ENCODE results near the gene C12orf43. TPM values are rescaled to one million over a fixed set of nuclear protein-coding genes. Genes with fewer than 3 reads are reported as not detected.
A peak's percentile ranks its signal among the peaks of the same experiment; 100 is the strongest.

The C12orf43 gene
- total RNA-seq, 1 donor from 2014 or later, result 18.0 TPM

DNA sequence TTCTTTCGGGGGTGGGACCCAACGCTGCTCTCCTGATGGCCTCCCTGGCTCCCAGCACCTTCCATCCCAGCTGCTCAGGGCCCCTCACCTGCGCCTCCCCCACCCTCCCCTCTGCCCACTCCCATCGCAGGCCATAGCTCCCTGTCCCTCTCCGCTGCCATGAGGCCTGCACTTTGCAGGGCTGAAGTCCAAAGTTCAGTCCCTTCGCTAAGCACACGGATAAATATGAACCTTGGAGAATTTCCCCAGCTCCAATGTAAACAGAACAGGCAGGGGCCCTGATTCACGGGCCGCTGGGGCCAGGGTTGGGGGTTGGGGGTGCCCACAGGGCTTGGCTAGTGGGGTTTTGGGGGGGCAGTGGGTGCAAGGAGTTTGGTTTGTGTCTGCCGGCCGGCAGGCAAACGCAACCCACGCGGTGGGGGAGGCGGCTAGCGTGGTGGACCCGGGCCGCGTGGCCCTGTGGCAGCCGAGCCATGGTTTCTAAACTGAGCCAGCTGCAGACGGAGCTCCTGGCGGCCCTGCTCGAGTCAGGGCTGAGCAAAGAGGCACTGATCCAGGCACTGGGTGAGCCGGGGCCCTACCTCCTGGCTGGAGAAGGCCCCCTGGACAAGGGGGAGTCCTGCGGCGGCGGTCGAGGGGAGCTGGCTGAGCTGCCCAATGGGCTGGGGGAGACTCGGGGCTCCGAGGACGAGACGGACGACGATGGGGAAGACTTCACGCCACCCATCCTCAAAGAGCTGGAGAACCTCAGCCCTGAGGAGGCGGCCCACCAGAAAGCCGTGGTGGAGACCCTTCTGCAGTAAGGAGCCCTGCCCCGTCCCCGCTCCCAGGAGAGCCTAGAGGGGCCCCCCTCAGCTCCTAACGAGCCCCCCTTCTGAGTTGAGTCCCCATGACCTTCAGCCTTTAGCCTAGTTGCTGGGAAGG, 37.7 kb downstream of the C12orf43 start, which contains the start of gene HNF1A:
TSS of gene HNF1A (plus strand) at position 248 of the 924 bp plus-strand sequence. CDS start at position 474, 226 bp downstream.
- no peak for DNase-seq (ENCODE audit: low spot score)

GRCh38 chr12:120977531-120978295, 38.6 kb downstream of the C12orf43 start:
- no peak for DNase-seq (ENCODE audit: low spot score)

GRCh38 chr12:120972870-120973543, 43.3 kb downstream of the C12orf43 start:
- no peak for DNase-seq (ENCODE audit: low spot score)

DNA sequence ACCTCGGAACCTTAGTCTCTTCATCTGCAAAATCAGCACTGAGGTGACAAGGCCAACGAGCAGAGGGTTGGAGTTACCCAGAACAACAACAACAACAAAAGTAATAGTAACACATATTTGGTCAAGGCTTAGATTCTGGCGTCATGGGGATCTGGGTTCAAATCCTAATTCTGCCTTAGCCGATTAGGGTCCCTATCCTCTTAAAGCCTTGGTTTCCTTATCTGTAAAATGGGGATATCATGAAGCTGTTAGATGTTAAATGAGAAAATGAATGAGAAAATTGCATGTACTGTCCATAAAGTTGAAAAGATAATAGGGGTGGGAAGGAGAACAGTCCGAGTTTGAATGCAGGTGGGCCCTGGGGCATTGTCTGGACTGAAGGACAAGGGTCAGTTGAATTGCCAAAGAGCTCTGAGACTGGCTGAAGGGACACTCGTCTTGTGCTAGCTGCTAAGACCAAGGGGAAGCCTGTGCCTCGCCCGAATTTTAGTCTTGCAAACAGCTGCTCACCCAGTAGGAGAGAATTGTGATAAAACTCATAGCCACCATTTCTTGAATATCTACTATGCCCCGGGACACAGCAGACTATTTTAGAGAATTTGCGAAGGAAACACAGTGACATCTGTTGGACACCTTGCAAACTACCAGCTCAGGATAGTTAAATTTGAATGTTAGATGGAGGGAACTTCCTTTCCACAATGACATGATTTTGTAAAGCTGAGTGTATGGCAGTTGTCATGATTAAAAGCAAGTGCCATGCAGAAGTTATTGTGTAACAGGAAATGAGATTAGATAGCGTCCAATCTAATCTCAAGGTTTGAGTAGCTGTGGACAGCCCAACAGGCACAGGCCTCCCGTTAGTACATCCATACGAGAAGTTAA, 44.7 kb downstream of the C12orf43 start:
- DNase-seq (ENCODE audit: low spot score), result no peak

GRCh38 chr12:120970310-120970709, 46.0 kb downstream of the C12orf43 start:
- no peak for DNase-seq (ENCODE audit: low spot score)

- no peak for DNase-seq (ENCODE audit: low spot score)
Observed at GRCh38 chr12:120965534-120966091, 50.7 kb downstream of the C12orf43 start.

DNA sequence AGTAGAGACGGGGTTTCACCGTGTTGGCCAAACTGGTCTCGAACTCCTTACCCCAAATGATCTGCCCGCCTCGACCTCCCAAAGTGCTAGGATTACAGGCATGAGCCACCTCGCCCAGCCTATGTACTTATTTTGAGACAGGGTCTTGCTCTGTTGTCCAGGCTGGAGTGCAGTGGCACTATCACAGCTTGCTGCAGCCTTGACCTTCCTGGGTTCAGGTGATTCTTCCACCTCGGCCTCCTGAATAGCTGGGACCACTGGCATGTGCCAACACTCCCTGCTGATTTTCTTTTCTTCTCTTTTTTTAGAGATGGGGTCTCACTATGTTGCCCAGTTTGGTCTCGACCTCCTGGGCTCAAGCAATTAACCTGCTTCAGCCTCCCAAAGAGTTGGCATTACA, 52.0 kb downstream of the C12orf43 start:
- no peak for DNase-seq (ENCODE audit: low spot score)

GRCh38 chr12:120962532-120963020, 53.7 kb downstream of the C12orf43 start:
- DNase-seq (ENCODE audit: low spot score), result no peak

GRCh38 chr12:120961604-120962531, 54.4 kb downstream of the C12orf43 start:
- DNase-seq (ENCODE audit: low spot score), result peak; percentile 49

DNA sequence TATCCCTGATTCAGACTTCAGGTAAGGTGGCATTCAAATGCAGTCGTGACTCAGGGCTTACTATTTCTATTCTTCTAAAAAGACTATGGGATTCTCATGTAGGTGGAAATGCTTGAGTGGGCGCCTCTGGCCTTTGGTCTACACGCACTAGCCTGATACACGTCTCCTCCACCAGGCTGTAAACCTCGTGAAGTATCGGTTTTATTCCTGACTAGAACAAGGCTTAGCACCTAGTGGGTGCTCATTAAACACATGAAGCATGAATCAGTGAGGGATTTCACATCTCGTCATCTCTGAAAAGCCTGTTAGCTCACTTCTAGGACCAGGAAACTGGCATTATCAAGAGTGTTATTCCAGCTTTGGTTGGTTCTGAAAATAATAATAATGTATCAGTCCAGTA, 55.6 kb downstream of the C12orf43 start:
- no peak for DNase-seq (ENCODE audit: low spot score)

DNA sequence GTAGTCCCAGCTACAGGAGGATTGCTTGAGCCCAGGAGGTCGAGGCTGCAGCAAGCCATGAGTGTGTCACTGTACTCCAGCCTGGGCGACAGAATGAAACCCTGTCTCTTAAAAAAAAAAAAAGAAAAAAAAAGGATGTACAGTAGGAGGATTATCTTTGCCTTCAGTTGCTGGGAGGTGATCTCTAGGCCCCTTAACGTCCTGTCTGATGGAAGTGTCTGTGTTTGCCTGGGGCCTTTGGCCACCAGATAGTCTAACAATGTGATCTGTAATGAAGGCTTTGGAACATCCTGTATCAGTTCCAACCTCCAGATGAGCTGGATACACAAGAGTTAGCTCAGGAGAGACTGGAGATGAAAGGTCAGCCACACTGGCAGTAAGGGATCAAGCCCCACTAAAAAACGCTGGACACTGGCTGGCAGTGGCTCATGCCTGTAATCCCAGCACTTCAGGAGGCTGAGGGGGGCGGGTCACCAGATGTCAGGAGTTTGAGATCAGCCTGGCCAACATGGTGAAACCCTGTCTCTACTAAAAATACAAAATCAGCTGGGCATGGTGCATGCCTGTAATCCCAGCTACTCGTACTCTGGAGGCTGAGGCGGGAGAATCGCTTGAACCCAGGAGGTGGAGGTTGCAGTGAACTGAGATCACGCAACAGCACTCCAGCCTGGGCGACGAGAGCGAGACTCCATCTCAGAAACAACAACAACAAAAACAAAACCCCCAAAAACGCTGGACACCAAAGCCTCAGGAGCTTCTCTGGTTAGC, 57.0 kb downstream of the C12orf43 start:
- DNase-seq (ENCODE audit: low spot score), result no peak

GRCh38 chr12:120956579-120957300, 59.5 kb downstream of the C12orf43 start:
- DNase-seq (ENCODE audit: low spot score), result no peak

- DNase-seq (ENCODE audit: low spot score), result no peak
Observed at GRCh38 chr12:120955232-120955631, 61.1 kb downstream of the C12orf43 start.

DNA sequence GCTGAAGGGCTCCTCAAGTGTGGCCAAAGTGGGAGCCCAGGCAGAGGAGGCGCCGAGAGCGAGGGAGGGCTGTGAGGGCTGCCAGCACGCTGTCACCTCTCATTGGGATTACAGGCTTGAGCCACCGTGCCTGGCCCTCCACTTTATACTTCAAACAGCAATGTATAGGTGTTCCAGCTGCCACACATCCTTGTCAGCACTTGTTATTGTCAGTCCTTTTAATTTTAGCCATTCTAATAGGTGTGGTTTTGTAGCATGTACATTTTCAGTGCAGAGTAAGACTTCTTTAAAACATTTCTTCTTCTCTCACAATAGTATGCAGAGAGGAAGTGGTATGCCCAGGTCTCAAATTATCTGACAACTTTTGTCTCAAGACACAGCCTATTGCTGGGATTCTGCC, 65.5 kb downstream of the C12orf43 start:
- DNase-seq (ENCODE audit: low spot score), result no peak
